BJ (cell line): ENCODE data around the gene SIGLEC8. TPM values are rescaled to one million over a fixed set of nuclear protein-coding genes. Genes with fewer than 3 reads are reported as not detected.
A peak's percentile ranks its signal among the peaks of the same experiment; 100 is the strongest.

Experiments used
- CTCF ChIA-PET: fragments of 350-600 bp; formaldehyde crosslinking; extraction: SDS; loops from one replicate; lab custom pipeline; 2021; ENCODE audit warnings: antibody characterized with exemption, inconsistent platforms; lab: Yijun Ruan, JAX
- POLR2A ChIA-PET: fragments of 300-600 bp; sonication (Branson Sonifier 250); formaldehyde crosslinking; extraction: SDS; loops from one replicate; lab custom pipeline; 2021; ENCODE audit warnings: antibody characterized with exemption; lab: Charles Lee
- DNase-seq: peaks from one replicate; pipeline ENCODE4 v3.0.0-alpha.2; 2011; ENCODE audit warnings: low read depth
- H3K27me3 ChIP-seq: 2 replicates; pipeline ENCODE4 v1.6.0; 2011; ENCODE audit warnings: low read length; ENCODE audit not compliant: control insufficient read depth, insufficient read depth
- H3K36me3 ChIP-seq: 2 replicates; pipeline ENCODE4 v1.5.1; 2011; ENCODE audit warnings: low read length; ENCODE audit not compliant: control insufficient read depth, insufficient read depth
- H3K4me3 ChIP-seq: 2 replicates; pipeline ENCODE4 v1.5.1; 2011; ENCODE audit warnings: low read depth, mild to moderate bottlenecking, control low read depth, low read length
- CTCF ChIP-seq: IDR thresholded peaks from 2 replicates; pipeline ENCODE4 v1.5.1; 2011; ENCODE audit warnings: low read depth, mild to moderate bottlenecking, control low read depth, inconsistent platforms, low read length, moderate library complexity; ENCODE audit not compliant: insufficient read depth
- polyA plus RNA-seq: library from polyadenylated mRNA; depleted of rRNA; stranded (reverse); fragments of >200 nt; gene quantifications from 2 replicates; pipeline ENCODE4 v1.2.3, GENCODE V29; 2011; rRNA removed
- small RNA-seq: library from RNA; depleted of rRNA; stranded (forward); fragments of <200 nt; gene quantifications from one replicate; pipeline ENCODE3, GENCODE V24; 2012; ENCODE audit warnings: low replicate concordance, low read depth; ENCODE audit not compliant: insufficient read length

SIGLEC8 gene
- polyA plus RNA-seq, 1 experiment = not detected

- no peaks in the 10 kb centered on the region for H3K27me3 ChIP-seq
- DNase-seq = no peak
- POLR2A ChIA-PET = no interaction called here
- no peaks in the 10 kb centered on the region for H3K36me3 ChIP-seq
- peak; percentile 41 for TF ChIP-seq CTCF
- CTCF ChIA-PET = interaction anchor here (0.8 to 2.0 kb wide), 4 partner anchors 10 to 68 kb away, joined by 3 to 6 read pairs (median 4); partner anchors contain the start of genes LIM2 and SIGLEC10
- no peak overlapping the region for H3K4me3 ChIP-seq
Measured at GRCh38 chr19:51407511-51408131, 50.6 kb downstream of the SIGLEC8 start.

- no peak for DNase-seq
- POLR2A ChIA-PET = no interaction called here
- Histone ChIP-seq H3K27me3 (no peaks in the 10 kb centered on the region), H3K36me3 (no peaks in the 10 kb centered on the region), H3K4me3 (no peak overlapping the region)
- TF ChIP-seq CTCF = no peak
- CTCF ChIA-PET = no interaction called here
Measured at GRCh38 chr19:51402117-51402516, 56.1 kb downstream of the SIGLEC8 start.

Small RNAs within 50 kb of the gene (small RNA-seq; reads per million reads assigned to genes)
- gene AC020914.3 (not detected), gene AC020914.5 (not detected)

Other genes starting within 250 kb of the SIGLEC8 start
- not detected in 2 replicates for gene CD33, start 233.4 kb downstream of the SIGLEC8 start, polyA plus RNA-seq
- not detected in 2 replicates for gene SIGLECL1, start 207.4 kb downstream of the SIGLEC8 start, polyA plus RNA-seq
- not detected in 2 replicates for gene IGLON5, start 146.8 kb downstream of the SIGLEC8 start, polyA plus RNA-seq
- 0.93 and 1.5 TPM in 2 replicates for gene VSIG10L, start 116.3 kb downstream of the SIGLEC8 start, polyA plus RNA-seq
- gene ETFB, start 92.1 kb downstream of the SIGLEC8 start, polyA plus RNA-seq = 92.8 and 149 TPM in 2 replicates
- gene CLDND2, start 89.5 kb downstream of the SIGLEC8 start, polyA plus RNA-seq = 0.12 TPM in 1 of 2 replicates, not detected in the other
- not detected in 2 replicates for gene NKG7, start 85.8 kb downstream of the SIGLEC8 start, polyA plus RNA-seq
- gene LIM2, start 70.5 kb downstream of the SIGLEC8 start, polyA plus RNA-seq = not detected in 2 replicates
- not detected in 2 replicates for gene C19orf84, start 67.9 kb downstream of the SIGLEC8 start, polyA plus RNA-seq
- not detected in 2 replicates for gene SIGLEC10, start 40.8 kb downstream of the SIGLEC8 start, polyA plus RNA-seq
- not detected in 2 replicates for gene CEACAM18, start 20.1 kb upstream of the SIGLEC8 start, polyA plus RNA-seq
- gene SIGLEC12, start 43.3 kb upstream of the SIGLEC8 start, polyA plus RNA-seq = not detected in 2 replicates
- gene SIGLEC6, start 73.2 kb upstream of the SIGLEC8 start, polyA plus RNA-seq = not detected in 2 replicates
- 6.3 and 8.5 TPM in 2 replicates for gene ZNF175, start 112.8 kb upstream of the SIGLEC8 start, polyA plus RNA-seq
- gene SIGLEC5, start 171.9 kb upstream of the SIGLEC8 start, polyA plus RNA-seq = not detected in 2 replicates
- gene SIGLEC14, start 188.4 kb upstream of the SIGLEC8 start, polyA plus RNA-seq = not detected in 2 replicates
- gene SPACA6, start 234.9 kb upstream of the SIGLEC8 start, polyA plus RNA-seq = 6.4 and 8.5 TPM in 2 replicates